Measurements from ENCODE around the gene ZG16B.

The ZG16B gene

GRCh38 chr16:2852731-2853507 lies 22.8 kb downstream of the ZG16B start:
- no peaks in the 10 kb centered on the region for H3K9me3 ChIP-seq (ENCODE audit: control insufficient read depth, insufficient read depth, low read depth, low read length)
- POLR2A ChIA-PET, result no interaction called here
- H3K4me1 ChIP-seq (ENCODE audit: control insufficient read depth, insufficient read depth, low read length), result no peaks in the 10 kb centered on the region
- TF ChIP-seq ZBTB7A (tag by site-specific recombination; IDR thresholded peaks at IDR 0.05; ENCODE audit: low read depth), result no peak
- TF ChIP-seq ZNF701 (tag by site-specific recombination; IDR thresholded peaks at IDR 0.05), result no peak
- TF ChIP-seq ZNF664 (tag by site-specific recombination; IDR thresholded peaks at IDR 0.05), result no peak
- TF ChIP-seq ZNF555 (tag by site-specific recombination; conservative IDR thresholded peaks at IDR 0.05), result no peak
- TF ChIP-seq ZEB2 (tag by site-specific recombination; IDR thresholded peaks at IDR 0.05), result no peak
- no peak for TF ChIP-seq ZFP69B (tag by site-specific recombination; IDR thresholded peaks at IDR 0.05)
- TF ChIP-seq ZNF398 (tag by site-specific recombination; IDR thresholded peaks at IDR 0.05), result no peak
- TF ChIP-seq ZNF175 (tag by site-specific recombination; IDR thresholded peaks at IDR 0.05), result no peak
- H3K4me3 ChIP-seq (ENCODE audit: low read depth, low read length), result no peak overlapping the region
- CTCF ChIA-PET, result interaction anchor here (0.7 to 2.8 kb wide), 4 partner anchors 15 to 145 kb away, joined by 3 to 16 read pairs (median 6); no protein-coding TSS in a partner anchor
- no peak overlapping the region for H3K27ac ChIP-seq (ENCODE audit: extremely low read depth, low read depth, low read length)
- no peaks in the 10 kb centered on the region for H3K36me3 ChIP-seq (ENCODE audit: control insufficient read depth in 2 of 2, insufficient read depth in 1 of 2, low read length in 2 of 2)

GRCh38 chr16:2853531-2854073 lies 23.5 kb downstream of the ZG16B start:
- POLR2A ChIA-PET, result no interaction called here
- no peaks in the 10 kb centered on the region for H3K9me3 ChIP-seq (ENCODE audit: control insufficient read depth, insufficient read depth, low read depth, low read length)
- no peak overlapping the region for H3K27ac ChIP-seq (ENCODE audit: extremely low read depth, low read depth, low read length)
- no peak overlapping the region for H3K4me3 ChIP-seq (ENCODE audit: low read depth, low read length)
- H3K36me3 ChIP-seq (ENCODE audit: control insufficient read depth in 2 of 2, insufficient read depth in 1 of 2, low read length in 2 of 2), result no peaks in the 10 kb centered on the region
- TF ChIP-seq ZNF280D (tag by site-specific recombination; IDR thresholded peaks at IDR 0.05) (no peak), ZBTB26 (tag by site-specific recombination; optimal IDR thresholded peaks at IDR 0.05) (no peak), ZNF580 (tag by site-specific recombination; IDR thresholded peaks at IDR 0.05) (no peak), SCRT2 (tag by site-specific recombination; IDR thresholded peaks at IDR 0.05) (no peak), ZNF629 (tag by site-specific recombination; IDR thresholded peaks at IDR 0.05) (no peak), ZNF785 (tag by site-specific recombination; IDR thresholded peaks at IDR 0.05) (no peak), SP2 (tag by site-specific recombination; IDR thresholded peaks at IDR 0.05) (no peak), ZNF362 (tag by site-specific recombination; IDR thresholded peaks at IDR 0.05) (no peak), BCL11A (tag by site-specific recombination; IDR thresholded peaks at IDR 0.05; ENCODE audit: low read depth) (no peak), ZNF169 (tag by site-specific recombination; IDR thresholded peaks at IDR 0.05) (no peak), ZNF560 (tag by site-specific recombination; IDR thresholded peaks at IDR 0.05; ENCODE audit: borderline replicate concordance) (no peak), ZNF701 (tag by site-specific recombination; IDR thresholded peaks at IDR 0.05) (no peak), ZNF211 (tag by site-specific recombination; IDR thresholded peaks at IDR 0.05; ENCODE audit: low read depth) (no peak)
- CTCF ChIA-PET, result interaction anchor here (0.7 to 2.8 kb wide), 9 partner anchors 9 to 145 kb away, joined by 3 to 17 read pairs (median 5); no protein-coding TSS in a partner anchor
- no peaks in the 10 kb centered on the region for H3K4me1 ChIP-seq (ENCODE audit: control insufficient read depth, insufficient read depth, low read length)
